ENCODE measurements around the gene FGF22. TPM values are rescaled to one million over a fixed set of nuclear protein-coding genes. Genes with fewer than 3 reads are reported as not detected.

Gene FGF22
- total and polyA plus RNA-seq, 4 experiments from 2014 or later, result 1.8 to 1.9 TPM; not detected in 2

DNA sequence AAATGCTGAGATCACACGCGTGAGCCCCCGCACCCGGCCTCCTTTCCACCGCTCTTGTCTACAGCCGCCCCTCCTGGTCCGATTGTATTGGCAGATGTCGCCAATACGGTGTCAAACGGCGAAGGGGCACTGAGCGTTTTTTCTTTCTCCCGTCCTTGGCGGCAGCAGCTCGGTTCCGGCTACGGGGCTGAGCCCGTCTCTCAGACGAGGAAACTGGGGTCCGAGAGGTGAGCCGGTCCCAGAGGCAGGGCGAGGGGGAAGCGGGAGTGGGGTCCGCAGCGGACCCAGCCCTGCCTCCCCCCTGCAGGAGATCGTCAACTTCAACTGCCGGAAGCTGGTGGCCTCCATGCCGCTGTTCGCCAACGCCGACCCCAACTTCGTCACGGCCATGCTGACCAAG, 26.7 kb upstream of the FGF22 start:
- Histone ChIP-seq H3K27ac (ENCODE audit: low read depth, low read length) (no peak overlapping the region), H3K4me3 (ENCODE audit: low read length in 2 of 2) (no peak overlapping the region), H3K9me3 (ENCODE audit: control insufficient read depth in 1 of 2, low read length in 2 of 2) (no peaks in the 10 kb centered on the region), H3K4me1 (ENCODE audit: insufficient read depth, low read length) (peaks cover 25% of the 10 kb centered on the region), H3K36me3 (ENCODE audit: insufficient read depth, low read length) (no peaks in the 10 kb centered on the region), H3K27me3 (ENCODE audit: insufficient read depth, low read length) (no peaks in the 10 kb centered on the region)
- Mint-ChIP-seq H3K27me3 (peaks cover 0 to 2% of the 10 kb centered on the region in 2 donors), H3K4me3 (peak overlapping the region in 1 of 8 donors; percentile 4), H3K9me3 (no peaks in the 10 kb centered on the region), H3K4me1 (peaks cover 9 to 41% (median 24%) of the 10 kb centered on the region in 4 donors), H3K27ac (peak overlapping the region in 1 of 7 donors; percentile 79), H3K36me3 (peaks cover 4 to 16% of the 10 kb centered on the region in 2 donors)
- POLR2A ChIA-PET (ENCODE audit: partially characterized antibody), result interaction anchor here (2.5 kb wide), 1 partner anchor 51 kb away, joined by 9 read pairs; the partner anchor contains the start of gene RNF126
- intact Hi-C loops (cut with micrococcal nuclease), result loop anchor here (5.0 kb wide), 1 partner anchor 81 kb away; the partner anchor contains the start of gene CDC34
- DNase-seq, result no peak
- CTCF ChIA-PET (ENCODE audit: partially characterized antibody), result interaction anchor here (0.7 to 1.3 kb wide), 2 partner anchors 13 to 344 kb away, joined by 3 to 5 read pairs; no protein-coding TSS in a partner anchor

DNA sequence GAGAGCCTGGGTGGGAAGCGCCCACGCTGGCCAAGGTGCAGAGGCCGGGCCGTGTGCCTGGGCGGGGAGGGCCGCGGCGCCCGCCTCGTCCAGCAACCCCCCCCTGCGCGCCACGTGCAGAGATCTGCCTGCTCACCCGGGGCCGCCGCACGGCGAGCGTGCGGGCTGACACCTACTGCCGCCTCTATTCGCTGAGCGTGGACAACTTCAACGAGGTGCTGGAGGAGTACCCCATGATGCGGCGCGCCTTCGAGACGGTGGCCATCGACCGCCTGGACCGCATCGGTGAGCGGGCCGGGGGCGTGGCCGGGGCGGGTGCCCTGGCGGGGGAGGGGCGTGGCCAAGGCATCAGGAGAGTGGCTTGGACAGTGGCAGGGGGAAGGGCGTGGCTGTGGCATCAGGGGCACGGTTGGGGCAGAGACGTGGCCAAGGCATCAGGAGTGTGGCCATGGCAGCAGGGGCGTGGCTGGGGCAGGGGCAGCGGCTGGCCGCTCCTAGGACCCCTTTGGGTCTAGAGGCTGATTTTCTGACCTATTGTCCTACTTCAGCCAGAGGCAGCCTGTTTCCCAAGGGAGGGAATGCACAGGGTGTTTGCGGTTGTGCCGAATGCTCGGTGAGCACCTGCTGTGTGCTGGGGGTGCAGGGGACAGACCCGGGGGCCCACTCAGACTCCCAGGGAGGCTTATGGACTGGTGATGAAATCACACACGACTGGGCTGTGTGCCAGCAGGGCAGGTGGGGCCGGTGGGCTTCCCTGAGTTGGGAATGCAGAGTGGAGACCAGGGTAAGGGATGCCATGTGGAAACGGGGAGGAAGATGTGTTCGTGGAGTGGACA, 25.7 kb upstream of the FGF22 start:
- POLR2A ChIA-PET (ENCODE audit: partially characterized antibody), result no interaction called here
- H3K9me3 ChIP-seq (ENCODE audit: control insufficient read depth in 1 of 2, low read length in 2 of 2), result no peaks in the 10 kb centered on the region
- H3K36me3 ChIP-seq (ENCODE audit: insufficient read depth, low read length), result peaks cover 4% of the 10 kb centered on the region
- peaks cover 25% of the 10 kb centered on the region for H3K4me1 ChIP-seq (ENCODE audit: insufficient read depth, low read length)
- peaks cover 11 to 20% of the 10 kb centered on the region in 2 donors for H3K36me3 Mint-ChIP-seq
- peaks cover 9 to 41% (median 24%) of the 10 kb centered on the region in 4 donors for H3K4me1 Mint-ChIP-seq
- CTCF ChIA-PET (ENCODE audit: partially characterized antibody), result interaction anchor here (1.3 kb wide), 1 partner anchor 12 kb away, joined by 5 read pairs; no protein-coding TSS in a partner anchor
- no peak for DNase-seq
- intact Hi-C loops (cut with micrococcal nuclease), result loop anchor here (5.0 kb wide), 1 partner anchor 82 kb away; the partner anchor contains the start of gene CDC34
- no peaks in the 10 kb centered on the region for H3K27me3 ChIP-seq (ENCODE audit: insufficient read depth, low read length)
- no peaks in the 10 kb centered on the region for H3K9me3 Mint-ChIP-seq
- peak overlapping the region in 2 of 8 donors; percentile 35 to 45 for H3K4me3 Mint-ChIP-seq
- H3K27ac Mint-ChIP-seq, result no peak overlapping the region
- no peak overlapping the region for H3K27ac ChIP-seq (ENCODE audit: low read depth, low read length)
- peaks cover 0 to 2% of the 10 kb centered on the region in 2 donors for H3K27me3 Mint-ChIP-seq
- H3K4me3 ChIP-seq (ENCODE audit: low read length in 2 of 2), result no peak overlapping the region

DNA sequence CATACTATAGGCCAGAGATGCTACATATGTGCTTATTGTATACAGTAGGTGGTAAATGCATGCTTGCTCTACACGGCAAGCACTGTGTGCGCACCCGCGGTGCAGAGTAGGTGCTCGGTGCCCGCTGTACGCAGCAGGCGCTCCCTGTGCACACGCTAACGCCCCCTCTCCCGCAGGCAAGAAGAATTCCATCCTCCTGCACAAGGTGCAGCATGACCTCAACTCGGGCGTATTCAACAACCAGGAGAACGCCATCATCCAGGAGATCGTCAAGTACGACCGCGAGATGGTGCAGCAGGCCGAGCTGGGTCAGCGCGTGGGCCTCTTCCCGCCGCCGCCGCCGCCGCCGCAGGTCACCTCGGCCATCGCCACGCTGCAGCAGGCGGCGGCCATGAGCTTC, 24.1 kb upstream of the FGF22 start:
- CTCF ChIA-PET (ENCODE audit: partially characterized antibody), result no interaction called here
- Histone ChIP-seq H3K9me3 (ENCODE audit: control insufficient read depth in 1 of 2, low read length in 2 of 2) (no peaks in the 10 kb centered on the region), H3K36me3 (ENCODE audit: insufficient read depth, low read length) (peaks cover 8% of the 10 kb centered on the region), H3K27ac (ENCODE audit: low read depth, low read length) (no peak overlapping the region), H3K4me1 (ENCODE audit: insufficient read depth, low read length) (peaks cover 13% of the 10 kb centered on the region), H3K4me3 (ENCODE audit: low read length in 2 of 2) (no peak overlapping the region), H3K27me3 (ENCODE audit: insufficient read depth, low read length) (no peaks in the 10 kb centered on the region)
- H3K9me3 Mint-ChIP-seq, result no peaks in the 10 kb centered on the region
- H3K27ac Mint-ChIP-seq, result peak overlapping the region in 2 of 7 donors; percentile 17 to 42
- POLR2A ChIA-PET (ENCODE audit: partially characterized antibody), result interaction anchor here (1.6 kb wide), 1 partner anchor 10 kb away, joined by 4 read pairs; no protein-coding TSS in a partner anchor
- H3K36me3 Mint-ChIP-seq, result peaks cover 11 to 28% of the 10 kb centered on the region in 2 donors
- peak overlapping the region in 6 of 8 donors; percentile 32 to 77 (median 64) for H3K4me3 Mint-ChIP-seq
- peaks cover 7 to 30% (median 20%) of the 10 kb centered on the region in 4 donors for H3K4me1 Mint-ChIP-seq
- intact Hi-C loops (cut with micrococcal nuclease), result no loop called here
- no peak for DNase-seq
- H3K27me3 Mint-ChIP-seq, result peaks cover 0 to 2% of the 10 kb centered on the region in 2 donors

DNA sequence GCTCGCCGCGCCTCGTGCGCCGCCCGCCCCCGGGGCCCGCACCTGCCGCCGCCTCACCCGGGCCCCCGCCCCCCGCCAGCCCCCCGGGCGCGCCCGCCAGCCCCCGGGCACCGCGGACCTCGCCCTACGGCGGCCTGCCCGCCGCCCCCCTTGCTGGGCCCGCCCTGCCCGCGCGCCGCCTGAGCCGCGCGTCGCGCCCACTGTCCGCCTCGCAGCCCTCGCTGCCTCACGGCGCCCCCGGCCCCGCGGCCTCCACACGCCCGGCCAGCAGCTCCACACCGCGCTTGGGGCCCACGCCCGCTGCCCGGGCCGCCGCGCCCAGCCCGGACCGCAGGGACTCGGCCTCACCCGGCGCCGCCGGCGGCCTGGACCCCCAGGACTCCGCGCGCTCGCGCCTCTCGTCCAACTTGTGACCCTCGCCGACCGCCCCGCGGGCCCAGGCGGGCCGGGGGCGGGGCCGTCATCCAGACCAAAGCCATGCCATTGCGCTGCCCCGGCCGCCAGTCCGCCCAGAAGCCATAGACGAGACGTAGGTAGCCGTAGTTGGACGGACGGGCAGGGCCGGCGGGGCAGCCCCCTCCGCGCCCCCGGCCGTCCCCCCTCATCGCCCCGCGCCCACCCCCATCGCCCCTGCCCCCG, 23.5 kb upstream of the FGF22 start:
- intact Hi-C loops (cut with micrococcal nuclease), result no loop called here
- peaks cover 11 to 26% of the 10 kb centered on the region in 2 donors for H3K36me3 Mint-ChIP-seq

DNA sequence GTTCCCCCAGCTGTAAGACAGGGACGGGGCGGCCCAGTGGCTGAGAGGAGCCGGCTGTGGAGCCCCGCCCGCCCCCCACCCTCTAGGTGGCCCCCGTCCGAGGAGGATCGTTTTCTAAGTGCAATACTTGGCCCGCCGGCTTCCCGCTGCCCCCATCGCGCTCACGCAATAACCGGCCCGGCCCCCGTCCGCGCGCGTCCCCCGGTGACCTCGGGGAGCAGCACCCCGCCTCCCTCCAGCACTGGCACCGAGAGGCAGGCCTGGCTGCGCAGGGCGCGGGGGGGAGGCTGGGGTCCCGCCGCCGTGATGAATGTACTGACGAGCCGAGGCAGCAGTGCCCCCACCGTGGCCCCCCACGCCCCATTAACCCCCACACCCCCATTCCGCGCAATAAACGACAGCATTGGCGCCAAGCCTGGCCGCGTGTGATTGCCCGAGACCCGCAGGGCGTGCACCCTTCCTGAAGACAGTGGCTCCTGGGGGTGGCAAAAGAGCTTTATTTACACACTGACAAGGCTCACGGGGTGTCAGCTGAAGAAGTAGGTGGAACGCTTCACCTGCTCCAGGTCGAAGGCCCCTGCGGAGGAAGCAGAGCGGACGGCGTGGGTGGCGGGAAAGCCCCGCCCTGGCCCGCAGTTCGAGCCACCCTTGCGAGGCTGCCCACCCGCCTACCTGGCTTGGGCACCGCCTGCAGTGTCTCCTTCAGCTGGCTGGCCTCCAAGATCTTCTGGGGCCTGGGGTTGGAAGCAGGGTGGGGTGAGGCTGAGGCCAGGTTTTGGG, 22.7 kb upstream of the FGF22 start:
- Mint-ChIP-seq H3K9me3 (no peaks in the 10 kb centered on the region), H3K27ac (no peak overlapping the region), H3K27me3 (peaks cover 0 to 2% of the 10 kb centered on the region in 2 donors), H3K4me3 (no peak overlapping the region), H3K36me3 (peaks cover 11 to 23% of the 10 kb centered on the region in 2 donors), H3K4me1 (peaks cover 4 to 18% (median 11%) of the 10 kb centered on the region in 4 donors)
- Histone ChIP-seq H3K27ac (ENCODE audit: low read depth, low read length) (no peak overlapping the region), H3K36me3 (ENCODE audit: insufficient read depth, low read length) (peaks cover 8% of the 10 kb centered on the region), H3K27me3 (ENCODE audit: insufficient read depth, low read length) (no peaks in the 10 kb centered on the region), H3K4me1 (ENCODE audit: insufficient read depth, low read length) (peaks cover 3% of the 10 kb centered on the region), H3K9me3 (ENCODE audit: control insufficient read depth in 1 of 2, low read length in 2 of 2) (no peaks in the 10 kb centered on the region), H3K4me3 (ENCODE audit: low read length in 2 of 2) (no peak overlapping the region)
- intact Hi-C loops (cut with micrococcal nuclease), result no loop called here
- CTCF ChIA-PET (ENCODE audit: partially characterized antibody), result no interaction called here
- no peak for DNase-seq
- POLR2A ChIA-PET (ENCODE audit: partially characterized antibody), result interaction anchor here (0.9 to 1.6 kb wide), 3 partner anchors 9 to 14 kb away, joined by 3 to 4 read pairs (median 3); no protein-coding TSS in a partner anchor

More for the DNA sequence above, 23.5 kb upstream of the FGF22 start:
- H3K27me3 ChIP-seq (ENCODE audit: insufficient read depth, low read length), result no peaks in the 10 kb centered on the region
- peaks cover 10% of the 10 kb centered on the region for H3K4me1 ChIP-seq (ENCODE audit: insufficient read depth, low read length)
- H3K36me3 ChIP-seq (ENCODE audit: insufficient read depth, low read length), result peaks cover 8% of the 10 kb centered on the region
- no peak for DNase-seq
- H3K27ac ChIP-seq (ENCODE audit: low read depth, low read length), result no peak overlapping the region
- H3K4me3 ChIP-seq (ENCODE audit: low read length in 2 of 2), result no peak overlapping the region
- Mint-ChIP-seq H3K4me3 (no peak overlapping the region), H3K27me3 (peaks cover 0 to 2% of the 10 kb centered on the region in 2 donors), H3K4me1 (peaks cover 4 to 24% (median 17%) of the 10 kb centered on the region in 4 donors), H3K9me3 (no peaks in the 10 kb centered on the region), H3K27ac (no peak overlapping the region)
- H3K9me3 ChIP-seq (ENCODE audit: control insufficient read depth in 1 of 2, low read length in 2 of 2), result no peaks in the 10 kb centered on the region
- POLR2A ChIA-PET (ENCODE audit: partially characterized antibody), result interaction anchor here (1.2 to 1.6 kb wide), 2 partner anchors 10 to 15 kb away, joined by 3 to 4 read pairs; no protein-coding TSS in a partner anchor
- CTCF ChIA-PET (ENCODE audit: partially characterized antibody), result no interaction called here

DNA sequence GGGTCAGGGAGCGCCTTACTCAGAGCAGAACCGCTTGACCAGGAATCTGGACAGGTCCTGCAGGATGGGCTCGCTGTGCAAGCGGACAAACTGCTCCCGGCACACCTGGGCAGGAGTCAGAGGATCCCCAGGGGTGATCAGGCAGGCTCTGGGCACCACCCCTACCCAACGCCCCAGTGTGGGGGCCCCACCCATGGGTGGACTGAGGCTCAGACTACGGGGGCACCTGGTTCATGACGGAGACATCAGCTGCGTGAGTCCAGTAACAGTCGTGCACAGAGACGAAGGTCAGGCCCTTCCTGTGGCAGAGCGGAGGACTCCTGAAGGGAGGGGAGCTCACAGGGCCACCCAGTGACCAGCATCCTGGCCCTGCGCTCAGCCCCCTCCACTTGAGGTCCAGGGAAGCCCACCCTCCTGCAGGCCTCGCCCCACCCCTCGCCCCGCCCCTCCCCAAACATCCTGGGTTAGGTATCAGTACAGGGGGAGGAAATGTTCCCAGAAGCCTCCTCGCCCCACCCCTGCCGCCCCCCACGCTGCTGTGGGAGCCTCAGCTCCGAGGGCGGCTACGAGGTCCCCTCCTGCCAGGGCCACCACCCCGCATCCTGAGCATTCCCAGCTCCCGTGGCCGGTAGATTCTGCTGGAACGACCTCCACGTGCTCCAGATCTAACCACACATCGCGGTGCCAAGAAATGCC, 22.0 kb upstream of the FGF22 start:
- DNase-seq, result no peak
- H3K9me3 Mint-ChIP-seq, result no peaks in the 10 kb centered on the region
- H3K36me3 ChIP-seq (ENCODE audit: insufficient read depth, low read length), result peaks cover 8% of the 10 kb centered on the region
- H3K27ac Mint-ChIP-seq, result no peak overlapping the region
- no peaks in the 10 kb centered on the region for H3K9me3 ChIP-seq (ENCODE audit: control insufficient read depth in 1 of 2, low read length in 2 of 2)
- H3K27me3 ChIP-seq (ENCODE audit: insufficient read depth, low read length), result no peaks in the 10 kb centered on the region
- H3K36me3 Mint-ChIP-seq, result peaks cover 11 to 23% of the 10 kb centered on the region in 2 donors
- peaks cover 2 to 14% (median 10%) of the 10 kb centered on the region in 4 donors for H3K4me1 Mint-ChIP-seq
- ChIA-PET CTCF (ENCODE audit: partially characterized antibody) (no interaction called here), POLR2A (ENCODE audit: partially characterized antibody) (interaction anchor here (0.9 kb wide), 1 partner anchor 10 kb away, joined by 3 read pairs; no protein-coding TSS in a partner anchor)
- no peak overlapping the region for H3K27ac ChIP-seq (ENCODE audit: low read depth, low read length)
- intact Hi-C loops (cut with micrococcal nuclease), result no loop called here
- no peak overlapping the region for H3K4me3 Mint-ChIP-seq
- no peak overlapping the region for H3K4me3 ChIP-seq (ENCODE audit: low read length in 2 of 2)
- no peaks in the 10 kb centered on the region for H3K4me1 ChIP-seq (ENCODE audit: insufficient read depth, low read length)
- peaks cover 0 to 2% of the 10 kb centered on the region in 2 donors for H3K27me3 Mint-ChIP-seq
